SIG-M5 treated with dmso at 0.1 percent for 504 hours (cell line): ENCODE measurements around the gene FCRL6.
A peak's percentile ranks its signal among the peaks of the same experiment; 100 is the strongest.

ENCODE experiments used
- DNase-seq: peaks from one replicate; lab custom pipeline; 2025; ENCODE audit not compliant: unreplicated experiment; lab: John Stamatoyannopoulos, UW

The FCRL6 gene

DNA sequence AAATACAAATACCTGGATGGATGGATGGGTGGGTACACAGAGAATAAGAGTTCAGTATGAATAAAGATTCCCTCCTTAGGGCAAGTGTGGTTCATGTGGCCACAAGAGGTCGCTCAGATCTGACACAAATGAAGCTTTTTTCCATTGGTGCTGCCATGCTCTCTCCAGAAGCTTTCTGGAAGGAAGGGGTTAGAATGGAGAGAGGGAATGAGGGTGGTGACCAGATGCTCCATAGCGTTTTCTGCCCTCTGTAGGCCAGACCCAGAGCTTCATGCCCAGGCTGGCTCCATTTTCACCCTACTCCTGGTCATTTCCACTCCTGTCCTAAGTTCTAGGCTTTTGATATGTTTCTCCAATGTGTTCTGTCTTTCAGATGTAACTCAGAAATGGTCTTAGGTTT, 3.3 kb upstream of the FCRL6 start:
- DNase-seq, result peak; percentile 81

- no peak for DNase-seq
Measured at GRCh38 chr1:159799446-159799985, 2.6 kb upstream of the FCRL6 start.

DNA sequence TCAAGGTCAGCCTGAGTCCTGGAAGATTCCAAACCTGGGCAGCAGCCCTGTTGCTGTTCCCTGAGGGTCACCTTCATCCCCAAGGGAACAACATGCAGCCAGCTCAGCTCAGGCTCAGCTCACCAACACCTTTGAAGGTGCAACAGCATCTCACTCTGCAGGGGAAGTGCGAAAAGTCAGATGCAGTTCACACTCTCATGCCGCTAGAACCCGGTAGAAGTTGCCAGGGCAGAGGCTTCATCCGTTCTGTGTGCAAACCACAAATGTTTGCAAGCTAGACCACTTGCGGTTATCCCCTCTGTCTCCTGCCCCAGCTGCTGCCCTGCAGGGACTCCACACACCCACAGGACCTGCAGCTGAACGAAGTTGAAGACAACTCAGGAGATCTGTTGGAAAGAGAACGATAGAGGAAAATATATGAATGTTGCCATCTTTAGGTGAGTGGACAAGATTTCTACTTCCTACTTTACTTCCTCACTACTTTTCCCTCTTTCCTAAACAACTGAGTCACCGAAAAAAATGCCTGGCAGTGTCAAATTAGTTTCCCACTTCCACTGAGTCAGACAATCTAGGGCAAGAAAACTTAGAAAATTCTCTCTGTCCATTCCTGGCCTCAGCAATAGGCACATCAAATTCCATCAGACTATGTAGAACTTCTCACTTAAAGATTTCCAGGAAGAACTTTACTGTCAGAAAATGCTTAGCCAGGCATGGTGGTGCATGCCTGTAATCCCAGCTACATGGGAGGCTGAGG, 1.8 kb upstream of the FCRL6 start:
- DNase-seq, result peak; percentile 48

DNA sequence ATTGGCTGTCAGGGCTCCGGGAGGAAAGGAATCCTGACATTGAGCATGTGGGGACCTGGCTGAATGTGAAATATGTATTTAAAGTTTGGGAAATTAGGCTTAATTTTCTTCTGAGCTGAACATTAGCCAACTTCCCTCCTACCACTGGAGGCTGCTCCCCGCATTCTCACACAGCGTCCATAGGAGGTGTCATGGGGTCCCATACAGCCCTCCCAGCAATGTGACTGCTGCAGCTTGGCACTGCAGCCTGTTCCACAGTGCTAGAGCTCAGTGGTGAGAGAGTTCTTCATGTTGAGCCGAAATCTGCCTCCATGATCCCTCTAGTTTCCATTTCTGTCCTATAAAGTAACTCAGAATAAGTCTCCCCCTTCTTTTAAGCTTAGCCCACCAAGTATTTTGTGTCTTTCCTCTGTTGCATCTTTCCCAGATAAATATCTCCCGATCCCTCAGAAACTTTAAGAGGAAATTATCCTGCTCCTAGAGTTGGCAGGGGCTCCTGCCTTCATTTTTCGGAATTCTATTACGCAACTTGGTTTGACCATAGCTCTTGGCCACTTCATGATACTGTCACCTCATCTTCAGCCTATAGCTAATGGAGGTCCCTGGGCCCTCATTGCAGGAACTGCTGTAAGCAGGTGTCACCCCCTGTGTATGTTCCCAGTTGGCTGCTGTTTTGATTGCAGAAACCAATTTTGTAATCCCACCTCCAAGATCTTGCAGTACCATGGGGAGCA, 2.0 kb downstream of the FCRL6 start:
- peak; percentile 26 for DNase-seq

- DNase-seq, result no peak
Measured at GRCh38 chr1:159804924-159805323, 2.8 kb downstream of the FCRL6 start.

DNA sequence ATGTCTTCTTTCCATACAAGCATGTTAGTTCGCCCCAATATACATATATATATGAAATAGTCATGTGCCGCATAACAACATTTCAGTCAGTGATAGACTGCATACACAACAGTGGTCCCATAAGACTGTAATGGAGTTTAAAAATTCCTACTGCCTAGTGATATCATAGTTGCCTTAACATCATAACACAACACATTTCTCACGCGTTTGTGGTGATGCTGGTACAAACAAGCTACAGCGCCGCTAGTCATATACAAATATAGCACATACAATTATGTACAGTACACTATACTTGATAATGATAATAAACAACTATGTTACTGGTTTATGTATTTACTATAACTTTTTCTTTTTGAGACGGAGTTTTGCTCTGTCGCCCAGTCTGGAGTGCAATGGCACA, 13.8 kb downstream of the FCRL6 start:
- no peak for DNase-seq

- DNase-seq, result peak; percentile 19
Measured at GRCh38 chr1:159817276-159818041, 15.3 kb downstream of the FCRL6 start.

- no peak for DNase-seq
Measured at GRCh38 chr1:159821171-159821867, 19.2 kb downstream of the FCRL6 start.

DNA sequence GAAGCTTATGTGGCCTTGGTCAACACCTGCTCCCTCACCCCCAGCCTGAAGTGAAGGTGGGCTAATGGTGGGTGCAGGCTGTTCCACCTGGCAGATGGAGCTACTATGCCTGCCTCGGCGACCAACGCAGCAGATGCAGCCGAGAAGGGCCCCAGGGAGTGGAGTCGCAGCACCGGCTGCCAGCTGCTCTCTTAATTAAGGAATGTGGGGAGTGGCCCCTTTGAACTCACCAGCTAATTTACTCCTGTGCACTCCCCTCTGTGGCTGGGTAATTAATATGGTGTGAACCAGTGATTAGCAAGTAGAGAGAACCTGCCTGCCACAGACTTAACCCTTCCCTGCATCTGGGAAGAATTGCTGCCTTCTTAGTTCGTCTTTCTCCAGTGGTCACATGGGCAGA, 21.2 kb downstream of the FCRL6 start:
- DNase-seq, result no peak

GRCh38 chr1:159825564-159825963, 23.4 kb downstream of the FCRL6 start:
- no peak for DNase-seq

DNA sequence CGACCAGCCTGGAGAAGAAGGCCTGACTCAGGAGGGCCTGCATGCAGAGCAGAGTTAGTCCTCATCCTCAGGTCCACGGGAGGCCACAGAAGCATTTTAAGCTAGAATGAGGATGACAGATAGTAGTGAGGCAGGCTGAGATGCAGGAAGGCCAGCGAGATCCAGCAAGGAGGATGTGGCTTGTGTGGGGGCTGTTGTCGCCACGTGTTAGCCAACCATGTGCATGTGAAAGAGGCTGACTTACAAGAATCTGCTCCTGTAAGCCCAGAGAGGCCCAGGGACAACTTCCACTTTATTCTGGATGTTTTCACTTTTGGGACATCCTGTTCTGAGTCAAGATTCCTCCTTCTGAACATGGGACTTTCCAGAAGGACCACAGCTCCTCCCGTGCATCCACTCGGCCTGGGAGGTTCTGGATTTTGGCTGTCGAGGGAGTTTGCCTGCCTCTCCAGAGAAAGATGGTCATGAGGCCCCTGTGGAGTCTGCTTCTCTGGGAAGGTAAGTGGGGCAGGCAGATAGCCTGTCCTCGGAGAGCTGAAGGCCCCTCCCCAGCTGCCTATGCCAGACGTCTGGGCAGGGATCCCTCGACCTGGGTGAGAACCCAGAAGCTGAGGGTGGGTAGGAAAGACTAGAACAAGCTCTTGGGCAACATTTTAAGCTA, 24.4 kb downstream of the FCRL6 start, which contains the start of gene SLAMF8:
Gene SLAMF8, plus strand, starts transcription at position 433 of the 661 bp plus-strand sequence. Its CDS starts 26 bp downstream, at position 459.
- DNase-seq, result peak; percentile 65

GRCh38 chr1:159827102-159827490, 24.9 kb downstream of the FCRL6 start:
- no peak for DNase-seq

- no peak for DNase-seq
Measured at GRCh38 chr1:159827549-159827948, 25.4 kb downstream of the FCRL6 start.

GRCh38 chr1:159828176-159828575, 26.0 kb downstream of the FCRL6 start:
- DNase-seq, result no peak

GRCh38 chr1:159828581-159829272, 26.6 kb downstream of the FCRL6 start:
- DNase-seq, result peak; percentile 67

GRCh38 chr1:159829273-159829634, 27.1 kb downstream of the FCRL6 start:
- DNase-seq, result peak; percentile 96

GRCh38 chr1:159829822-159830465, 27.8 kb downstream of the FCRL6 start:
- no peak for DNase-seq

DNA sequence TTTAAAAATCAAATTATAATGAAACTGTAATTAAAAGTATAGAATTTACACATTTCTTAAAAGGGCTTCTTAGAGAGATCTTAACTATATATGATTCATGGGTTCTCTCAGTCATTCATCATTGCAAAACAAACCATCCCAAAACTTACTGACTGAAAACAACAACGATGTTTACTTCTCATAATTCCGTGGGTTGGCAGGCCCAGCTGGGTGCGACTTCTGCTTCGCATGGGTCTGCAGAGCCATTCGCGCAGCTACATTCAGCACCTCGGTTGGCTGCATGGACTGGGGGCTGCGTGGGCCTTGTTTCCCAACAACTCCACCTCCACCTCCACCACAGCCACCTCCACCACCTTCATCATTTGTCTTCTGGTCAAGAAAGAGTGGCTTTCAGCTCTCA, 28.6 kb downstream of the FCRL6 start:
- DNase-seq, result no peak
